Right atrium auricular region (tissue), 2 donors: ENCODE data around the gene MGMT. TPM values are rescaled to one million over a fixed set of nuclear protein-coding genes. Genes with fewer than 3 reads are reported as not detected.

Experiments
- DNase-seq: peaks from one replicate; pipeline ENCODE4 v3.0.0-alpha.2; 2019; ENCODE audit warnings: low spot score
- H3K27ac ChIP-seq, 2 donors: fragments of 200-600 bp; sonication (generic); 1 replicate in 1 of 2; 2 replicates in 1 of 2; pipeline ENCODE4 v1.5.1; 2016 to 2019
- H3K27me3 ChIP-seq, 2 donors: fragments of 200-600 bp; sonication (generic); one replicate each; pipeline versions ENCODE4 v1.5.1 to v1.6.0; 2017 to 2019
- H3K36me3 ChIP-seq: fragments of 200-600 bp; sonication (generic); one replicate; pipeline ENCODE4 v1.5.1; 2016
- H3K4me1 ChIP-seq, 2 donors: fragments of 200-600 bp; sonication (generic); one replicate each; pipeline versions ENCODE4 v1.5.1 to v1.6.0; 2017 to 2019
- H3K4me3 ChIP-seq, 2 donors: fragments of 200-600 bp; sonication (generic); 1 replicate in 1 of 2; 2 replicates in 1 of 2; pipeline ENCODE4 v1.5.1; 2017 to 2019; ENCODE audit warnings: mild to moderate bottlenecking in 1 of 2, moderate library complexity in 1 of 2
- H3K9me3 ChIP-seq, 2 donors: fragments of 200-600 bp; sonication (generic); one replicate each; pipeline ENCODE4 v1.5.1; 2019
- CTCF ChIP-seq, 2 donors: fragments of 200-600 bp; sonication (generic); IDR thresholded peaks; one replicate each; pipeline ENCODE4 v1.5.1; 2019; ENCODE audit warnings: antibody characterized with exemption in 2 of 2
- total RNA-seq, 2 donors: library from RNA; depleted of rRNA; stranded (reverse); fragments of >200 nt; gene quantifications; one replicate each; pipeline ENCODE4 v1.1.0, GENCODE V29; 2016

The MGMT gene
- total RNA-seq, 2 donors from 2014 or later = 18.2 to 19.2 TPM

- TF ChIP-seq CTCF (IDR thresholded peaks at IDR 0.05) = no peak
Measured at GRCh38 chr10:129774082-129774735, 307.2 kb downstream of the MGMT start.

DNA sequence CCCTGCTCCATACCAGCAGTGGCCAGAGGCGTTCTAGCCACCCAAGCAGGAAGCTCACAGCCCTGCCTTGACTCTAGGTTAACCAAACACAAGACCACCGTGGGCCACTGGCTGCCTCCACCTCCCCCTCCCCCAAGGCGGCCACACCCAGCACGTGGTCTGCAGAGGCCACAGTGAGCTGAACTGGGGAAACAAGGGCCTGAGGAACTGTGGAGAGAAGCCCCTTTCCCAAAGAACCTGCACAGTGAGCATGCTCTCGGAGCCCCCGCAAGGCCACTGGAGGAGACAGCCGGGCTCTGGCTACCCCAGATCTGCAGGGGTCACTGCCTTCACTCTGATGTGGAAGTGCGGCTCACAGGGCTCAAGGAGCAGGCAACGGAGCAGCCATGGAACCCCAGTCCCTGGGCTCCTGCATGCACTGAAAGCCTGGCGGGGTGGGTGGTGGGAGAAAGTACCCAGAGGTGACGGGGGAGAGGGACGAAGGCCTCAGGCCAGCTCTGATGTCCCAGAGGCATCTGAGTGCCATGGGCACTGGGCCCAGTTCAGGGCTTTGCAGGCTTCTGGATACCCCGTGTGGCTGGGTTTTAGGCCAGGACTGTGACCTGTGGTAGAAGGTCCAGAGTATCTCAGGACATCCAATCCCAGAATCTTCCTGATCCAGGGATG lies 307.8 kb downstream of the MGMT start:
- H3K4me3 ChIP-seq = no peak overlapping the region
- no peaks in the 10 kb centered on the region for H3K27me3 ChIP-seq
- H3K36me3 ChIP-seq = no peaks in the 10 kb centered on the region
- DNase-seq = peak; percentile 36
- TF ChIP-seq CTCF (IDR thresholded peaks at IDR 0.05) = no peak
- no peaks in the 10 kb centered on the region for H3K4me1 ChIP-seq
- no peaks in the 10 kb centered on the region for H3K9me3 ChIP-seq
- H3K27ac ChIP-seq = no peak overlapping the region

More at GRCh38 chr10:129774082-129774735, 307.2 kb downstream of the MGMT start:
- no peaks in the 10 kb centered on the region for H3K4me1 ChIP-seq
- no peak overlapping the region for H3K27ac ChIP-seq
- no peak overlapping the region for H3K4me3 ChIP-seq
- no peaks in the 10 kb centered on the region for H3K9me3 ChIP-seq
- peak; percentile 38 for DNase-seq
- H3K27me3 ChIP-seq = no peaks in the 10 kb centered on the region
- H3K36me3 ChIP-seq = no peaks in the 10 kb centered on the region

GRCh38 chr10:129775681-129776080 lies 308.6 kb downstream of the MGMT start:
- Histone ChIP-seq H3K27me3 (no peaks in the 10 kb centered on the region), H3K4me1 (no peaks in the 10 kb centered on the region), H3K4me3 (no peak overlapping the region), H3K27ac (no peak overlapping the region), H3K36me3 (no peaks in the 10 kb centered on the region), H3K9me3 (no peaks in the 10 kb centered on the region)
- no peak for TF ChIP-seq CTCF (IDR thresholded peaks at IDR 0.05)
- DNase-seq = no peak

GRCh38 chr10:129777687-129778086 lies 310.6 kb downstream of the MGMT start:
- DNase-seq = no peak
- H3K27me3 ChIP-seq = no peaks in the 10 kb centered on the region
- no peak for TF ChIP-seq CTCF (IDR thresholded peaks at IDR 0.05)
- no peaks in the 10 kb centered on the region for H3K36me3 ChIP-seq
- H3K4me1 ChIP-seq = no peaks in the 10 kb centered on the region
- H3K27ac ChIP-seq = no peak overlapping the region
- H3K9me3 ChIP-seq = no peaks in the 10 kb centered on the region
- no peak overlapping the region for H3K4me3 ChIP-seq

DNA sequence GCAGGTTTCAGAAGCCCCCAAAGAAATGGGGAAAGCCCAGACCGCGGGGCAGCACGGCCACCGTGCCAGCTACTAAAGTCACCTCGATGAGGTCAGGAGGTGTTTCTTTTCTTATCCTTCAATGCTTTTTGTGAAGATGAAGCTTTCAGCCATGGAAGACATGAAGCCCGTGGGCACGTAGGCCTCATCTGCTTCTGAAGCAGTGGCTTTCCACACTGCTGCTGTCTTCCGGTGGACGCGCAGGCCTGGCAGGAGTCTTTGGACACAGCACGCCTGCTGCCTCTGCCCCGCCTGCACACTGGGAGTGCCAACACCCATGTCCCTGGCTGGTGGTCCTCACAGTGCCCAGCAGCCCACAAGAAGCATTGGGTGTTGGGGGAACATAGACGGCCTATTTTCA lies 311.5 kb downstream of the MGMT start:
- Histone ChIP-seq H3K9me3 (no peaks in the 10 kb centered on the region), H3K36me3 (no peaks in the 10 kb centered on the region), H3K4me1 (no peaks in the 10 kb centered on the region), H3K27ac (no peak overlapping the region), H3K4me3 (no peak overlapping the region), H3K27me3 (no peaks in the 10 kb centered on the region)
- no peak for TF ChIP-seq CTCF (IDR thresholded peaks at IDR 0.05)
- DNase-seq = no peak
